ENCODE measurements around the gene ZIC1. TPM values are rescaled to one million over a fixed set of nuclear protein-coding genes. Genes with fewer than 3 reads are reported as not detected.

ZIC1 gene
- polyA plus RNA-seq, 10 donors, result 7.6 to 55.9 (median 40.3) TPM

Other genes with a start within 250 kb of the ZIC1 start
- gene ZIC4, start 2.8 kb upstream of the ZIC1 start, polyA plus RNA-seq (ENCODE audit: insufficient read length in 10 of 10), result 10 to 100 TPM in 6 of 10 donors, 1 to 10 TPM in 4; 1.8 to 19.6 (median 11.8) TPM